GM12873 (cell line): Measurements from ENCODE around the gene DCTN4.

Source experiments
- TF ChIP-seq, protein P1 (sequence below): IDR thresholded peaks from 2 replicates; pipeline ENCODE4 v1.5.1; 2012; ENCODE audit warnings: low read depth, mild to moderate bottlenecking, moderate library complexity, low read length, control low read depth; ENCODE audit not compliant: insufficient read depth; ENCODE audit errors: missing control alignments

DCTN4 gene

DNA sequence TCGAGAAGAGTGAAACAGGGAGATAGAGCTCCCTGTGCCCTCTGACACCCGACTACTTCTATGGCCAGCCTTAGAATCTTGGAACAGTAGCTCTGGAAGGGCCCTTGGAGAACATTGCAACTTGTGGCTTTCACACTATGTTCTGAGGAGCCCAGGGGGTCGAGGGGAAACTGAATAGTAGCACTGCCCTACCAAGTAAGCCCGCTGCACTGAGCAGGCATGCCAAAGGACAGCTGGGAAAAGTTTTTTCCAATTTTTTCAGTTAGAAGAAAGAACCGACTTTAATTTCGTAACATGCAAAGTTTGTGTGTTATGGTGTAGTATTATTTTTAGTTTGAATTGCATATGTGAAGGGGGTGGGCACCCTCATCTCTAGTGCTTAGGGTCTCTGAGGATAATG lies 30.6 kb upstream of the DCTN4 start:
- TF ChIP-seq, protein P1, sequence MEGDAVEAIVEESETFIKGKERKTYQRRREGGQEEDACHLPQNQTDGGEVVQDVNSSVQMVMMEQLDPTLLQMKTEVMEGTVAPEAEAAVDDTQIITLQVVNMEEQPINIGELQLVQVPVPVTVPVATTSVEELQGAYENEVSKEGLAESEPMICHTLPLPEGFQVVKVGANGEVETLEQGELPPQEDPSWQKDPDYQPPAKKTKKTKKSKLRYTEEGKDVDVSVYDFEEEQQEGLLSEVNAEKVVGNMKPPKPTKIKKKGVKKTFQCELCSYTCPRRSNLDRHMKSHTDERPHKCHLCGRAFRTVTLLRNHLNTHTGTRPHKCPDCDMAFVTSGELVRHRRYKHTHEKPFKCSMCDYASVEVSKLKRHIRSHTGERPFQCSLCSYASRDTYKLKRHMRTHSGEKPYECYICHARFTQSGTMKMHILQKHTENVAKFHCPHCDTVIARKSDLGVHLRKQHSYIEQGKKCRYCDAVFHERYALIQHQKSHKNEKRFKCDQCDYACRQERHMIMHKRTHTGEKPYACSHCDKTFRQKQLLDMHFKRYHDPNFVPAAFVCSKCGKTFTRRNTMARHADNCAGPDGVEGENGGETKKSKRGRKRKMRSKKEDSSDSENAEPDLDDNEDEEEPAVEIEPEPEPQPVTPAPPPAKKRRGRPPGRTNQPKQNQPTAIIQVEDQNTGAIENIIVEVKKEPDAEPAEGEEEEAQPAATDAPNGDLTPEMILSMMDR = no peak

DNA sequence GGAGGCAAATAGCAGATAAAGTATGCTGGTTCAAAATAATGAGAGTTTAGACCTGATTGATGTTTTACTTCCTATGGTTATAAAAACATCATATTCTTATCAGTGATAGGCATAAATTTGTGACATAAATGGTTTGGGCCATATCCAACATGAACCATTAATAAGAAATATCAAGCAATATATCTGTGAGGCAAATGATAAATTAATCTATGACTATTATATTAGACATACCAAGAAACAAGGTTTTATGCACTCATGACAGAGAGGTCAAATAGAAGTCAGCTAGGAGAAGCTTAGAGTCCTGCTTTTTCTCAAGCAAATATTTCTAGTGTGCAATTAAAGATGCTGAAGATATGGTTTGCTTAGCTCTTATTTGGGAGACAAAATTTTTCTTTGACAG lies 30.2 kb upstream of the DCTN4 start:
- TF ChIP-seq, protein P1 = no peak

DNA sequence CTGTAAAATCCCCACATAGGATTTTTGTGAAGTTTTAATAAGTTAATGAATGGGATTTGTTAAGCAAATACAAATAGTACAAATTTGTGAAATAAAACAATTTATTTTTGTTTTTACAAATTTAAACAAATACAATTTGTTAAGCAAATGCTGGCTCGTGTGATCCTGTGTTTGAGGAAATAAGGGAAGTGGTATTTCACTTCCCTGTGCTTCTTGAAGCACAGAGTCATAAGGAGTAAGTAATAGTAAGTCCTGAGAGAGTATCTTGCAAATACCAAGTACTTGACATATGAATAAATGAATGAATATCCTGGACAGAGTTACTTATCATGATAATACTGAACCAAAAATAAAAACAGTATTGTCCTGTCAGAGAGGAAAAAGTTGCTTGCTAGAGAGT lies 28.8 kb upstream of the DCTN4 start:
- TF ChIP-seq, protein P1 = no peak

DNA sequence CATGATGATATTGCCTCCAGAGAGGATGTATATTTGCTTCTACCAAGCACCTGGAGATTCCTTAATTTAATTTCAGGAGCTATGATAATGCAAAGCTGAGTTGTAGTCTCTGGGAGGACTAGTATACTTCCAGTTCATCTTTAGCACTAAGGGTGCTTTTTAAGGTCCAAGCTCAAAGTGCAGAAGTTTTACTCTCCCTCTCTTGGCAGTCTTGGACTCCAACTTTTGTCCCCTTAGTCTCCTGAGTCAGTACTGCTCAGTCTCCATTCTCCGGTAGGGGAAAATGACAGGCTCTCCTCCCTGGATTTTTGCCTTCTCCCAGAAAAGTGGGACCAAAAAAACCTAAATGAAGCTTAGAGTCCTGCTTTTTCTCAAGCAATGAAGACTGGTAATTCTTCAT lies 28.1 kb upstream of the DCTN4 start:
- TF ChIP-seq, protein P1 = no peak

DNA sequence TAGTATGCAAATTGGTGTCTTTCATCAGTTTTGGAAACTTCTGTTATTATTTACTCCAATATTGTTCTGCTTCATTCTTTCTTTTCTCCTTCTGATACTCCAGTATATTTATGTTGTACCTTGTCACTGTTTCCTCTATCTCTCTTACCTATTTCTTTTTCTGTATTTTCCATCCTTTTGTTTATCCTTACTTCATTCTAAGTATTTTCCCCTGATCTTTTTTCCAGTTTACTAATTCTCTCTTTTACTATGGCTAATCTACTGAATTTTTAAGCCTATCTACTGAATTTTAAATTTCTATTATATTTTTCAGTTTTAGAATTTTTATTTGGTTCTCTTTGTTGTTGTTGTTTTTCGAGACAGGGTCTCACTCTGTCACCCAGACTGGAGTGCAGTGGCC lies 27.1 kb upstream of the DCTN4 start:
- TF ChIP-seq, protein P1 = no peak

DNA sequence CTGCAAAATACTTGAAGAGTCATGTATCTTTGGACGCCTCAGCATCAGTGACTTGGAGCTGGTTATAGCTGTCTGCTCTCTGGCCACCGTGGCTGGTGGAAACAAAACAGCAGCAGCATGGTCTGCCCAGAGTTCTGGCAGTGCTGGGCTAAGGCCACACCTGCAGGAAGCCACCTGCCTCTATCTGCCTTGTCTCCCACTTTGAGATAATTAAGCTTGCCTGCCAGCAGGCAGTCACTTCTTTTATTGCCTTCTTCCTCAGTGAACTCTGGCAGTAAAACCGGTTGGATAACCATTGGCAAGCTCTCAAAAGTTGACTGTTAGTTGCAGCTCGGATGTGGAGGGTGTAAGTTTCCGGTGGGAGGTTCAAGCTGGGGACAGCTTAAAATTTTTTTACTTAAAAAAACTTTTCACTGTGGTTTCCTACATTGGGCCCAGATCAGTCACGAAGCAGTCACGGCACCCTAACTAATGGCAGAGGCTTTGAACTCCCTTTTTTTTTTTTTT lies 24.7 kb upstream of the DCTN4 start:
- TF ChIP-seq, protein P1 = no peak

DNA sequence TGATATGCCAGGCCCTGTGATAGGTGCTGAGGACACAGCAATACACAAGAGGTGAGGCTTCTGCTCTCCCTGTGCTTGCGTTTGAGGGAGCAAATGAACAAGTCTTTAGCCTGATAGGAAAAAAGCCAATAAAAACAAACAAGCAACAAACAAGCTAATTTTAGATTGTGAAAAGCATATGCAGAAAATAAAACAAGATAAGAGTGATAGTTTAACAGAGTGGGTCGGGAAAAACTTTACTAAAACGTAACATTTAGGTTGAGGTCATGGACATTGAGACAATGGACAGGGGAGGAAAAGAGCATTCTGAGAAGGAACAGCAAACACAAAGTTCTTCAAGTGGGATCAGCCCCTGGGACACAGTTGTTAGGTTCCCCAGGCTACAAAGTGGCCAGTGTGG lies 24.0 kb upstream of the DCTN4 start:
- TF ChIP-seq, protein P1 = no peak
